ENCODE data around the gene ANK2. TPM values are rescaled to one million over a fixed set of nuclear protein-coding genes. Genes with fewer than 3 reads are reported as not detected.

The ANK2 gene
- total RNA-seq, 1 experiment from 2014 or later: 5.6 TPM

- Histone ChIP-seq H3K4me1 (ENCODE audit: control insufficient read depth in 1 of 2, insufficient read depth in 2 of 2, low read length in 2 of 2) (no peaks in the 10 kb centered on the region), H3K4me3 (replicated peaks in 1 of 2; ENCODE audit: low read depth in 1 of 2, low read length in 2 of 2) (no peak overlapping the region), H3K9me2 (ENCODE audit: insufficient read depth) (no peaks in the 10 kb centered on the region), H3K27ac (ENCODE audit: low read depth, low read length) (no peak overlapping the region), H3K9me3 (ENCODE audit: control insufficient read depth in 1 of 2, insufficient read depth in 1 of 2, low read depth in 1 of 2, low read length in 2 of 2) (no peaks in the 10 kb centered on the region), H4K20me1 (ENCODE audit: insufficient read depth) (no peaks in the 10 kb centered on the region), H3K9ac (ENCODE audit: low read length) (no peak overlapping the region), H3K4me2 (ENCODE audit: low read length) (no peak overlapping the region), H2AFZ (ENCODE audit: low read depth, low read length, poor library complexity, severe bottlenecking) (no peak overlapping the region), H3K27me3 (ENCODE audit: insufficient read depth, low read length) (no peaks in the 10 kb centered on the region), H3K36me3 (ENCODE audit: control insufficient read depth in 1 of 2, insufficient read depth in 2 of 2, low read length in 2 of 2) (no peaks in the 10 kb centered on the region), H3K79me2 (ENCODE audit: insufficient read depth, low read length) (no peaks in the 10 kb centered on the region)
- TF ChIP-seq POLR2A (IDR thresholded peaks at IDR 0.05; ENCODE audit: borderline replicate concordance, extremely low read depth, insufficient read depth, insufficient read length): no peak
- TF ChIP-seq EGR1 (IDR thresholded peaks at IDR 0.05; ENCODE audit: low read depth): no peak
- TF ChIP-seq POLR2AphosphoS5 (IDR thresholded peaks at IDR 0.05; ENCODE audit: low read depth, low read length): no peak
- no peak for TF ChIP-seq EZH2phosphoT487 (IDR thresholded peaks at IDR 0.05; ENCODE audit: borderline replicate concordance)
- no peak for TF ChIP-seq YY1 (IDR thresholded peaks at IDR 0.05; ENCODE audit: extremely low read depth, insufficient replicate concordance, low read depth, low read length)
- TF ChIP-seq ELF1 (IDR thresholded peaks at IDR 0.05; ENCODE audit: borderline replicate concordance, low read depth): no peak
- no peak for TF ChIP-seq CTCF (IDR thresholded peaks at IDR 0.05 in 2 of 3, conservative IDR thresholded peaks at IDR 0.05 in 1 of 3; ENCODE audit: borderline replicate concordance in 1 of 3, insufficient read depth in 1 of 3, low read depth in 2 of 3, low read length in 2 of 3)
- no peak for TF ChIP-seq ZNF274 (IDR thresholded peaks at IDR 0.05; ENCODE audit: low read depth, low read length)
- no peak for TF ChIP-seq SRF (IDR thresholded peaks at IDR 0.05; ENCODE audit: low read depth)
- no peak for TF ChIP-seq SP1 (IDR thresholded peaks at IDR 0.05; ENCODE audit: low read depth)
- no peak for TF ChIP-seq EZH2 (IDR thresholded peaks at IDR 0.05)
- TF ChIP-seq ZBTB33 (IDR thresholded peaks at IDR 0.05; ENCODE audit: extremely low read depth, insufficient replicate concordance, low read length): no peak
- no peak for TF ChIP-seq TCF7L2 (IDR thresholded peaks at IDR 0.05; ENCODE audit: borderline replicate concordance, extremely low read depth, insufficient read depth, insufficient read length)
- no peak for TF ChIP-seq SIN3A (IDR thresholded peaks at IDR 0.05; ENCODE audit: low read depth)
- TF ChIP-seq CEBPB (IDR thresholded peaks at IDR 0.05; ENCODE audit: low read depth): no peak
- no peak for TF ChIP-seq MAX (IDR thresholded peaks at IDR 0.05)
- no peak for TF ChIP-seq FOSL1 (IDR thresholded peaks at IDR 0.05; ENCODE audit: low read depth)
- no peak for TF ChIP-seq ZFX (IDR thresholded peaks at IDR 0.05)
- no peak for TF ChIP-seq REST (IDR thresholded peaks at IDR 0.05; ENCODE audit: low read depth)
- TF ChIP-seq CBX3 (IDR thresholded peaks at IDR 0.05; ENCODE audit: low read depth): no peak
- ChIA-PET RAD21 (ENCODE audit: low non-redundant PET in 1 of 2, low total read pairs in 2 of 2, uncharacterized antibody in 2 of 2, unreplicated experiment in 2 of 2) (no interaction called here), POLR2A (interaction anchor here (1.2 kb wide), 1 partner anchor 1223 kb away, joined by 3 read pairs; no protein-coding TSS in a partner anchor), CTCF (interaction anchor here (1.2 kb wide), 1 partner anchor 32 kb away, joined by 4 read pairs; no protein-coding TSS in a partner anchor)
- intact Hi-C loops (cut with micrococcal nuclease): no loop called here
- BruUV-seq (replicated peaks): no TSS peak
- no peak for ATAC-seq
- DNase-seq (ENCODE audit: low read depth, low spot score): no peak
Measured at GRCh38 chr4:113077575-113077974, 28.1 kb downstream of the ANK2 start.
